Upper lobe of right lung (tissue), 1 donor: Measurements from ENCODE around the gene STON2. TPM values are rescaled to one million over a fixed set of nuclear protein-coding genes. Genes with fewer than 3 reads are reported as not detected.

ENCODE experiments used
- ATAC-seq: fragments of 200-7000 bp; cut with Tn5 transposase; one replicate; pipeline ENCODE4 v1.9.1; 2020; ENCODE audit warnings: mild to moderate bottlenecking, moderate library complexity
- DNase-seq: peaks from one replicate; pipeline ENCODE4 v3.0.0-alpha.2; 2020
- H3K27ac ChIP-seq: fragments of 200-600 bp; one replicate; pipeline ENCODE4 v1.8.0; 2022
- H3K27me3 ChIP-seq: fragments of 200-600 bp; one replicate; pipeline ENCODE4 v1.8.0; 2022; ENCODE audit warnings: mild to moderate bottlenecking
- H3K36me3 ChIP-seq: fragments of 200-600 bp; one replicate; pipeline ENCODE4 v1.8.0; 2022
- H3K4me1 ChIP-seq: fragments of 200-600 bp; one replicate; pipeline ENCODE4 v1.8.0; 2022
- H3K4me3 ChIP-seq: fragments of 200-600 bp; one replicate; pipeline ENCODE4 v1.8.0; 2022; ENCODE audit warnings: mild to moderate bottlenecking
- H3K9me3 ChIP-seq: fragments of 200-600 bp; one replicate; pipeline ENCODE4 v1.8.0; 2022
- CTCF ChIP-seq: fragments of 200-600 bp; IDR thresholded peaks from one replicate; pipeline ENCODE4 v1.8.0; 2022; ENCODE audit warnings: antibody characterized with exemption
- intact Hi-C: fragments of 100-400 bp; cut with DNase I; formaldehyde crosslinking; loops from one replicate; pipeline ENCODE4 v1.11.0; 2022
- total RNA-seq: library from RNA; stranded (reverse); fragmentation: NEBNext Ultra II Directional; extraction: Animal tissue kit (Norgen Biotek cat#: 25700); gene quantifications from one replicate; pipeline ENCODE4 v1.2.1, GENCODE V29; 2021
- donor health status: DM: no; HTN: yes; CAD: no; lungs with severe emphysema.

STON2 gene
- total RNA-seq, 1 donor from 2014 or later, result 47.7 TPM

DNA sequence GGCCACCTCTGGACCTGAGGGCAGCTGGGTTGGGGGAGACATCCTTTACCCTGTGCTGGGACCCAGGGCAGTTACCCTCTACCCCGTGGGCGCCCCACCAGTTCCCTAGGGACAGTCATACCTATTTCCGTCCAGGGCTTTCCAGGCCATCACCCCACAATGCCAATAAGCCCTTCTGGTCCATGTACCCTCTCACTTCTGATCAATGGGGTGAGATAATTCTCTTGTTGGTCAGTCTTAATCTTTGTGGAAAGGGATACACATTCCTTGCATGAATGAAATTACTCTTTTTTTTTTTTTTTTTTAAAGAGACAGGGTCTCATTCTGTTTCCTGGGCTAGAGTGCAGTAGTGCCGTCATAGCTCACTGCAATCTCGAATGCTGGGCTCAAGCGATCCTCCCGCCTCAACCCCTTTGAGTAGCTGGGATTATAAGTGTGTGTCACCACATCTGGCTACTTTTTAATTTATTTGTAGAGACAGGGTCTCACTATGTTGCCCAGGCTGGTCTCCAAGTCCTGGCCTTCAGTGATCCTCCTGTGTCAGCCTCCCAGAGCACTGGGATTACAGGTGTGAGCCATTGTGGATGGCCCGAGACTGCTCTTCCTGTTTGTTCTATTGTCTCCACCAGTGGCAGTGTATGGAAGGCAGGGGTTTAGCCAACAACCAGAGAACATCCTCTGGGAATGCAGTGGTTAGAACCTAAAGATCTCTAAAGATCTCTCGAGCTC, 46.3 kb upstream of the STON2 start:
- H3K27me3 ChIP-seq, result no peaks in the 10 kb centered on the region
- DNase-seq (no peak), ATAC-seq (peak; percentile 18)
- H3K4me3 ChIP-seq, result no peak overlapping the region
- no peak for TF ChIP-seq CTCF
- H3K36me3 ChIP-seq, result no peaks in the 10 kb centered on the region
- H3K27ac ChIP-seq, result peak overlapping the region; percentile 48
- no peaks in the 10 kb centered on the region for H3K9me3 ChIP-seq
- H3K4me1 ChIP-seq, result peaks cover 12% of the 10 kb centered on the region
- intact Hi-C loops, result no loop called here

DNA sequence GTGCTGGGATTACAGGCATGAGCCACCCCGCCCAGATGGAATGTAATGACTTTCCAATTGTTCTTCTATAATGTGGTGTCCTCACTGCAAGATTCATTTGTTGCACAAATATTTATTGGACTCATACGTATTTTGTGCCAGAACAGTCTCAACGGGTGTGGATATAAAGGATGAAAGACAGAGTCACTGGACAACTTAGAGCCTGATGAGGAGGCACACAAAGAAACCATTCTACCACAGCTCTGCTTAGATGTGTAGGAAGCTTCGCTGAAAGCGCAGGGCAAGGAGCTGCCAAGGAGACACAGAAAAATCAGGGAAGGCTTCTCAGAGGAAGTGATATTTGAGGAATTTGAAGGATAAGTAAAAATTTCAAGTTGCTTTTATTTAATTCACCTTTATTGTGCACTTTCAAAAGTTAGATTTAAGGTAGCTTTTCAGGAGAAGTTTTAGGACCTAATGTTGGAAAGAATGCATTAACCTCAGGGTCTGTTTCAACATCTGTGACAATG, 41.6 kb upstream of the STON2 start:
- H3K27ac ChIP-seq, result no peak overlapping the region
- no peak overlapping the region for H3K4me3 ChIP-seq
- no peaks in the 10 kb centered on the region for H3K9me3 ChIP-seq
- ATAC-seq, result no peak
- no peak for DNase-seq
- no peaks in the 10 kb centered on the region for H3K36me3 ChIP-seq
- intact Hi-C loops, result no loop called here
- peaks cover 3% of the 10 kb centered on the region for H3K4me1 ChIP-seq
- TF ChIP-seq CTCF, result no peak
- peaks cover 15% of the 10 kb centered on the region for H3K27me3 ChIP-seq

- H3K27me3 ChIP-seq, result peaks cover 16% of the 10 kb centered on the region
- ATAC-seq (no peak), DNase-seq (no peak)
- no peak for TF ChIP-seq CTCF
- no peaks in the 10 kb centered on the region for H3K9me3 ChIP-seq
- H3K36me3 ChIP-seq, result no peaks in the 10 kb centered on the region
- no peak overlapping the region for H3K27ac ChIP-seq
- peaks cover 5% of the 10 kb centered on the region for H3K4me1 ChIP-seq
- H3K4me3 ChIP-seq, result no peak overlapping the region
- intact Hi-C loops, result no loop called here
Measured at GRCh38 chr14:81440041-81440440, 39.9 kb upstream of the STON2 start.

DNA sequence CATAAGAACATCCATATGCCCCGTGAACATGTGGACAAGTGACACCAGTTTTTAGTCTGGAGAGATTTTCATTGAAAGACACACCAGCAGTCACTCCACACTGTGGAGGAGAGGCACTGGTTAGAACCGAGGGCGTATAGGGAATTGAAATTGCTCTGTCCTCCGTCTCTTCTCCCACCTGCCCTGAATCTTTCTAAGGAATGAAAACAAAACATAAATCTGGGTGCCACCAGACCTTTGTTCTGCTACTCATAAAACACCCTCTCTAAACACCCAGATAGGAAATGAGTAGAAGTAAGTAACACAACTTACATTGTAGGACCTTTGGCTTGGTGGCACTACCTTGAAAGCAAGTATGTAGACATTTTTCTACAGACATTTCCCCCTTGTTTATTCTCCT, 37.1 kb upstream of the STON2 start:
- Histone ChIP-seq H3K9me3 (no peaks in the 10 kb centered on the region), H3K36me3 (no peaks in the 10 kb centered on the region), H3K27ac (no peak overlapping the region), H3K4me1 (peaks cover 5% of the 10 kb centered on the region), H3K27me3 (peaks cover 24% of the 10 kb centered on the region), H3K4me3 (no peak overlapping the region)
- DNase-seq, result no peak
- intact Hi-C loops, result no loop called here
- no peak for ATAC-seq
- TF ChIP-seq CTCF, result no peak

- peak; percentile 88 for DNase-seq
- no peak for TF ChIP-seq CTCF
- Histone ChIP-seq H3K27me3 (peaks cover 24% of the 10 kb centered on the region), H3K36me3 (no peaks in the 10 kb centered on the region), H3K4me1 (peaks cover 5% of the 10 kb centered on the region), H3K9me3 (no peaks in the 10 kb centered on the region), H3K27ac (no peak overlapping the region), H3K4me3 (peak overlapping the region; percentile 62)
- ATAC-seq, result peak; percentile 98
- intact Hi-C loops, result no loop called here
Measured at GRCh38 chr14:81436296-81437138, 36.4 kb upstream of the STON2 start.
